Activated T-helper 1 cell treated with anti-CD3 and anti-CD28 coated beads, Interleukin-2, amount 50 U/mL, for 16 hours (primary cell): Measurements from ENCODE around the gene ACBD4.

ENCODE experiments used
- DNase-seq, 2 donors: peaks; one replicate each; pipeline ENCODE4 v3.0.0-alpha.2; 2020; ENCODE audit warnings: low read depth in 1 of 2, low spot score in 1 of 2

Gene ACBD4

GRCh38 chr17:45135192-45135977 lies at the start of gene ACBD4:
Gene ACBD4, plus strand, starts transcription at chr17:45135687. Its CDS starts 458 bp downstream, at chr17:45136145.
- peak; percentile 97 for DNase-seq

- DNase-seq: no peak
These were observed 49.1 kb upstream of the ACBD4 start for GRCh38 chr17:45086391-45086790.

GRCh38 chr17:45086865-45087503 lies 48.5 kb upstream of the ACBD4 start:
- DNase-seq: no peak

- DNase-seq: no peak
These were observed 47.9 kb upstream of the ACBD4 start for GRCh38 chr17:45087504-45087975.

- no peak for DNase-seq
These were observed 47.5 kb upstream of the ACBD4 start for GRCh38 chr17:45087978-45088377.

GRCh38 chr17:45088741-45089140 lies 46.7 kb upstream of the ACBD4 start:
- DNase-seq: no peak

- DNase-seq: no peak
These were observed 44.8 kb upstream of the ACBD4 start for GRCh38 chr17:45090711-45091110.

- no peak for DNase-seq
These were observed 43.6 kb upstream of the ACBD4 start for GRCh38 chr17:45091778-45092425.

GRCh38 chr17:45092911-45093430 lies 42.5 kb upstream of the ACBD4 start:
- DNase-seq: no peak

- DNase-seq: no peak
These were observed 41.9 kb upstream of the ACBD4 start for GRCh38 chr17:45093444-45094110.

GRCh38 chr17:45096141-45096540 lies 39.3 kb upstream of the ACBD4 start:
- no peak for DNase-seq

- no peak for DNase-seq
These were observed 38.6 kb upstream of the ACBD4 start for GRCh38 chr17:45096926-45097325.

- no peak for DNase-seq
These were observed 37.2 kb upstream of the ACBD4 start for GRCh38 chr17:45098081-45098868.

- peak; percentile 52 to 53 for DNase-seq
These were observed 36.4 kb upstream of the ACBD4 start for GRCh38 chr17:45098869-45099616.

- no peak for DNase-seq
These were observed 34.0 kb upstream of the ACBD4 start for GRCh38 chr17:45101546-45101882.

- no peak for DNase-seq
These were observed 33.3 kb upstream of the ACBD4 start for GRCh38 chr17:45101883-45102811.

GRCh38 chr17:45102856-45103255 lies 32.6 kb upstream of the ACBD4 start:
- DNase-seq: no peak

GRCh38 chr17:45103269-45103795 lies 32.2 kb upstream of the ACBD4 start:
- no peak for DNase-seq

- DNase-seq: no peak
These were observed 31.5 kb upstream of the ACBD4 start for GRCh38 chr17:45104029-45104428.
